Hematopoietic multipotent progenitor cell treated with erythropoietin and hydrocortisone succinate and interleukin-3 and kit ligand, for 6 days (in vitro differentiated cells): ENCODE results near the gene IFIH1.
A peak's percentile ranks its signal among the peaks of the same experiment; 100 is the strongest.

ENCODE experiments used
- DNase-seq: peaks from one replicate; pipeline ENCODE4 v3.0.0-alpha.2; 2015

IFIH1 gene

DNA sequence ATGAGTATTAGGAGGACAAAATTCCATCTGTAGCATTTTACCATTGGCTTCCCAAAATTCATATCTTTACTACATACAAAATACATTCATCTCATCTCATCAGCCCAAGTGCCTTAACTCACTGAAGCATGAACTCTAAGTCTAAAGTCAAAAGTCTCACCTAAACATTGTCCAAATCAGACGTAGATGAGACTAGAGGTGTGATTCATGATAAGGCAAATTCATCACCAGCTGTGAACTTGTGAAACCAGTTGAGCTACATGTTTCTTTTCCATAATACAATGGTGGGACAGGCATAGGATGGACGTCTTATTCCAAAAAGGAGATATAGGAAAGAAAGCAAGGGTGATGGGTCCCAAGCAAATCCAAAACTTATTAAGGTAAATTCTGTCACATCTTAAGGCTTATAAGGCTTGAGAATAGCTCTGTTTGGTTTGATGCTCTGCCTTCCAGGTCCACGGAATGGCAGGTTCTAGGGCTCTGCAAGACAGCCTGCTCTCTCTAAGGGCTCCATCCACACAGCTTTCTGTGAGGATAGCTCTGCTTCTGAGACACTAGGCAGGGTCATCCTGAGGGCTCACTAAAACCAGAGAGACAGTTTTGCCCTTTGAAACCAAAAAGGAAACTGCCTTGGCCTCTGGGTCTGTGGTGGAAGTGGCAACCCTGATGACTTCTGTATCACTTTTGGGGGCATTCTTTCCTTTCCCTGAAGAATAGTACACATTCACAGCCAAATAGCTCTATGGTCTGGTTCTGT, 9.6 kb downstream of the IFIH1 start:
- DNase-seq, result no peak

GRCh38 chr2:162305901-162306300, 12.6 kb downstream of the IFIH1 start:
- no peak for DNase-seq

- no peak for DNase-seq
These were observed 16.6 kb downstream of the IFIH1 start for GRCh38 chr2:162301877-162302276.

DNA sequence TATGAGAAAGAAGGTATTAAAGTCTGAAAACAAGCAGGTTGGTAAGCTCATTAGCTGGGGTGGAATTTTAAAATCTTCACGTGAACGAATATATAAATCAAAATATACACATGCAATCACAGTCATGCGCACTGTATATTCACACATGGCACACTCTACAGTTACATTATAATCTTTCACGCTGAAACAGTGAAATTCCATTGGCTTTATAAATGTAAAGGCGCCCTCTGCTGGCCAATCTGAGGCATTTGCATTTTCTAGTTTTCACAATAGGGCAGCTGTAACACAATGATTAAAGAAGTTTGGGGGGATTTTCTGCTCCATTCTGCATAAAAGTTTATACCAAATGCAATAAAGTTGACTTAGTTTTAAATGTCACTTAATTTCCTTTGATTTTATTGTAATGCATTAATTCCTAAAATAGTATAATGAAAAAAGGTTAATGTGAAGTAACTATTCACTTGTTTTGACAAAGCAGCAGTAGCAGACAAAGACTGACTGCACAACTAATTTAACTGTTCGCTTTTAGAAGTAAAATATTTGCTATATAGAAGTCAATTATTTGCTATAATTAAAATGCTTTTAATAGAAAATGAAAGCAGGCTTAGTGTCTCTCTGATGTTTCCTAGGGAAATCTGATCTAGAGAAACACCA, 17.2 kb downstream of the IFIH1 start:
- DNase-seq, result peak; percentile 87

- no peak for DNase-seq
These were observed 18.2 kb downstream of the IFIH1 start for GRCh38 chr2:162300266-162300665.

DNA sequence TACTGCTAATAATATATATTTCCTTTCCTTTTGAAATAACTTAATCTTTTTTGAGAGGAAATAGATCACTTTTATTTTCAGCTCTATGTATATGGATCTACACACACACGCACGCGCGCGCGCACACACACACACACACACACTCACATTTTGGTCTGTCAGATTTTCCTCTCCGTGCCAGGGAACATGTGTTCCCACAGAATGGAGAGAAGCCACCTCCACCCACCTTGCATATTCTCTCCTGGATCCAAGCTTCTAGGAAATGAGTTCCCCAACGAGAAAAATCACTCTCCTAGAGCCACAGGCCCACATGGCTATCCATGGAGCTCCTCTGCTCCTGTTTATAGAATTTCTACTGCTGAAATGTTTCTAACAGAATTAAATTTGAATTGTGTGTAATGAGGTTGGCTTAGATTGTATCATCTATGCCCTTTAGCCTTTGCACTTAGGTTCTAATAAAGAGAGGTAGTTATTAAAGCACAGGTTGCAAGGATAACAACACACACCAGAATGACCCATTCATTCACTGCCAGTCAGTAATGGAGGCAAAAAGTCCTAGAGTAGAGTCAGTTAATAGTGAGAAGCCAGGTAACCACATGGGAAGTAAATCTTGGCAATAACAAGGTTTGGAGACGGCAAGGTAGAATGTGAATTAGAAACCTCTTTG, 19.7 kb downstream of the IFIH1 start:
- no peak for DNase-seq

- DNase-seq, result peak; percentile 86
These were observed 20.4 kb downstream of the IFIH1 start for GRCh38 chr2:162297925-162298552.

DNA sequence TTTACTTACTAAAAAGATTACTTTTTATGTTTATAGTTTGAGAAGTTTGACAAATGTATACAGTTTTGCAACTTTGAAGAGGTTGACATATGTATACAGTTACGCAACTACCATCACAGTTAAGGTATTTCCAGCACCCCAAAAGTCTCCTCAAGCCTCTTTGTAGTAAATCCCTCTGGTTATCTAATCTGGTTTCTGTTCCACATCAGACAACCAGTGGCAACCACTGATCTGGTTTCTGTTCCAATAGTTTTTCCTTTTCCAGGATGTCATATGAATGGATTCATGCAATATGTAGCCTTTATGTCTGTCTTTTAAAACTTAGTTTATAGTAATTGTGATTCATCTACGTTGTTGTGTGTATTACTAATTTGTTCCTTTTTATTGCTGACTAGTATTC, 23.5 kb downstream of the IFIH1 start:
- no peak for DNase-seq

- DNase-seq, result no peak
These were observed 25.2 kb downstream of the IFIH1 start for GRCh38 chr2:162293122-162293786.

DNA sequence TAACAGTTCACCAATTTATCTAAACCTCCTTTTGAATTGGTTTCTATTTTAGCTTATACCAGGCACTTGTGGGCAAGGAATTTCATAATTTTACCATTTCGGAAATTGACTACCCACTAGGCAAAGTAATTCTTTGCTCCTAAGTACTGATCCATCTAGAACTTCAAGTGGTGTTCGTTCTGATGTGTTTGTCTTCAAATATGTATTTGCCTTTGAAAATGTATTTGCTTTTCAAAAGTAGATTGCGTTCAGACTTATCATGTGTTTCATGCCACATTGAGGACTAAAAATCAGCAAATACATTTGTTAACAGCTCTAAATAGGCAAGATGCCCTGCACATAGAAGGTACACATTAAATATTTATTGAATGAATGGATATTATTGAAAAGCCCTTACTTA, 26.7 kb downstream of the IFIH1 start:
- no peak for DNase-seq

DNA sequence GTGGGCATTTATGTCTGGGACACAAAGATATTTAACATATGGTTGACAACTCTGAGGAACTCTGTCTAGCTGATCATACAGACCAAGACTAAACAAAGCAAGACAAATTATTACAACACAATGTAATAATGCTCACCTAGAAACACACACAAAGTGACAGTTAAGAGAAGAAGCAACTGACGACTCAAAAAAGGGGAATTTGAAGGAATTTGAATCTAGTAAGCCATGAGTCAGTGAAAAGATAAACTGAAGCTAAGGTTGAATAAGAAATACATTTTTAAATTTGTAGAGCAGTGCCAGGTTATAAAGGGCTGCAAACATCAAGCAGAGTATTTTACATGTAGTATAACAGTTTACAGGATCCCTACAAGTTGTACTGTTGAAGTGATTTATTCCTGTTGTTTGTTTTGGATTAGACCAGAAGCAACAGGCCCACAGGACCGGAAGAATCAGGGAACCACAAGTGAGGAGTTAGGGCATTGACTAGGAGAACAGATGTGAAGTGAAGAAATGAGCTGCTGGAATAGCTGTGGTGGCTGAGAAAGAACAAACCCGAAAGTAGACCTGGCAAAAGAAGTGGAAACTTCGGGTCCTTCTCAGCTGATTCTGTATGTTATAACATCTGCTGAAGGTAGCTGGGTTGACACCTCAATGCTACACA, 35.6 kb downstream of the IFIH1 start:
- no peak for DNase-seq

- DNase-seq, result no peak
These were observed 37.8 kb downstream of the IFIH1 start for GRCh38 chr2:162280654-162281053.

GRCh38 chr2:162277381-162277780, 41.1 kb downstream of the IFIH1 start:
- no peak for DNase-seq

DNA sequence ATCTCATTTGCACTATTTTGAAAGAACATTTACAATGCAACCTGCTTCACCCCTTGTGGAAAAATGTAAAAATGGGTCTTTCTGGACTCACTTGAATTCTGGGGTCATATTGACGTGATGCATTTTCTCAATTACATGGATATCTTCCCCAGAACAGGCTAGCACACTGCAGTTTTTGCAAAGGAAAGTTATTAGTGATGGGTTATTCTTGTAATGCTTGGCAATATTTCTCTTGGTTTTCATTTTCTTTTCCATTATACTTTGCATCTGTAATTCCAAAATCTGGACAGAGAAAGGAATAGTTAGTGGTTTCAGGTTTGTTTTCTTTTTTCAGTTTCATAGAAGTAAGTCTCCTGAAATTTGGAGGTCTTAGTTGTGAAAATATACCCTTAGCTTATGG, 50.5 kb downstream of the IFIH1 start:
- DNase-seq, result no peak

DNA sequence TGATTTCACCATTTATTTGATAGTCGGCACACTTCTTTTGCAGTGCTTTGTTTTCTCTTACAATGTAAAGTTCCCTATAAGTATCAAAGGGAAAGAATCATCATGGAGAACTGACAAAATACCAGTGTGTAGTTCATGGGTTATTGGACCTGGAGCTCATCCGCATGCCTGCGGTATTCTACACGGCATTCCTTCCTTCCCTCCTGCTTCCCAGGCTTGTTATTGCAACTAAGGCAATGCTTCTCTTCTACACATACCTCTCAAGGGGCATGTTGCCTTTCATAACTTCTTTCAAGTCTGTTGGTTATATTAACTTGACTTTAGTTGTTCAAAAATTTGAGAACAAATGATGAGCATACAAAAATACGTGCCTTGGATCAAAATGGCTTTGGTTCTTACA, 51.0 kb downstream of the IFIH1 start:
- DNase-seq, result no peak

DNA sequence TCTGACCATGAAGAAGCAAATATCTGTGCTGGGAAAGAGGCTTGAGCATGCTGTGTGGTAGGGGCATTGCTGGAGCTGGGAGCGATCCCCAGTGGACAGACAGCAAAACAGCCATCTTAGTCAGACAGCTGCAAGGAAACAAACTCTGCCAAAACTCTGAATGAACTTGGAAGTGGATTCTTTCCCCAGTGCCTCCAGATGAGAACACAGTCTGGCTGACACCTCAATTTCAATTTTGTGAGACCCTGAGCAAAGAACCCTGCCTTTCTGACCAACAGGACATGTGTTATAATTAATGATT, 52.1 kb downstream of the IFIH1 start:
- no peak for DNase-seq

GRCh38 chr2:162265666-162266459, 52.6 kb downstream of the IFIH1 start:
- no peak for DNase-seq

DNA sequence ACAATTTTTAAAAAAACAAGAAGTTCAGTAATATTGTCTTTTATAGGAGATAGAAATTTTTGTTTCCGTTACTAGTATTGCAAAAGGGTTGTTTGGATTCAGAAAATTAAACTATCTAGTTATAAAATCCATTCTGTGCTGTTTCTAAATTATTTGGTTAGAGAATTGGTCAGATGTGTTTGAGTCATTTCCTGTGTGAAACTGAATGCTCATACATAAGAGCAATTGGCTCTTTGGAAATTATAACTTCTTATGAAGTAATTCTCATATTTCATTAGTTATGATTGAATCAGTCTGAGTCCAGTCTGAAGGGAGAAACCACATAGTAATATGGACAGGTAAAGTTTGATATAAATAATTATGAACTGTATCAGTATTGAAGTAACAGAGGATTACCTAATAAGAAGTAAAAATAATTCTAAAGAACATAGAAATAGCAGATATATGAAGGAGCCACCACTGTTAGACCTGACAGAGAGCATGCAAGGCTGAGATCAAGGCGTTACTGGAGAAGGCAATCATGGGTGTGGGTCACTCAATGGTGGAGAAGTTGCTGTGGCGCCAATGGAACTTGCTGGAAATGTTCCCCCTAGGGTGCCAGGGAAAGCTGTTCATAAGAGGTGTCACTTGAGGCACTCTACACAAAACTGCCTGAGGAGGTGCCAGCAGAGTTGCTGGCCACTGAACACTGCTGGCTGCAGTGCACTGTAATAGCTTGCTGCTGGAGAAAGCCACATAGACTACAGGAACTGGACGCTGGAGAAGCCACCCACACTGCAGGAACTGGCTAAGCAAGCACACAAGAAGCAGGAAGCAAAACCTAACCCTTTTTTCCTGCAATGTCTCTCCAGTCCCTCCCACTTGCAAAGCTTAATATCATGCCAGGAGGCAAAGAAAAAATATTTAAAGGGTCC, 57.2 kb downstream of the IFIH1 start:
- peak; percentile 45 for DNase-seq

DNA sequence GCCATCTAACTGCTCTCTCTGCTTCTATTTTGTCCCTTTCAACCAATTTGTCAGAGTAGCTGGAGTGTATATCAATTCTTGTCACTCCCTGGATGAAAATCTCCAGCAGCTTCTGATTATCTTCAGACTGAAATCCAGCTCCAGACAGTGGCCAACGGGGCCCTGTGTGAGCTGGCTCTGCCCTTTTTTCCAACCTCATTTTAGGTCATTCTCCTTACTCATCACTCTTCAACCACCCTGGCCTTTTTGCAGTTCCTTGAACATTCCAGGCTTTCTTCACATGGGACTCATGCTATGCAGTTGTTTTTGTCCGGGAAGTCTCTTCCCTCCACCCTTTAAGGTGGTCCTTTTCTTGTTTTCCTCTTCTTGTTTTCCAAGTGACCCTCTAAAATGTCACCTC, 59.8 kb downstream of the IFIH1 start:
- no peak for DNase-seq

GRCh38 chr2:162258169-162258568, 60.3 kb downstream of the IFIH1 start:
- no peak for DNase-seq

DNA sequence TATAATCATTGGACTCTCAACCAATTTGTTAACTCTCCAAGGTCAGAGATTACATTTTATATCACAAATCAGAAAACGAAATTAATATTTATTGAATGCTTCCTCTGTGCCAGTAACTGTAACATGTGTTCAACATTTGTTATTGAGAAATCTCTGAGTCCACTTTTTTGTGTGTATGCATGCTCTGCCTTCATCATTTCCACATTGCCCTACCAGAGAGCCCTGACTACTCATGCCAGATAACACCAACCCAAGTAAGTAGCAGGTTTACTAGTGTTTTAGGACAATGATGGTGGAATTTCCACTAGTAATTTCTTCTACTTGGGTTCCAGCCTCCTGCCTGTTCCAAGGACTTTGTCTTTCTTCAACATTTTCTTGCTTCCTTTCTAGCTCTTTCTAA, 61.1 kb downstream of the IFIH1 start:
- DNase-seq, result no peak
